SK-N-MC (cell line): Measurements from ENCODE around the gene CSNK1A1.

Source experiments
- EZH2 ChIP-seq: fragments of 200-600 bp; sonication (generic); IDR thresholded peaks from one replicate; pipeline ENCODE4 v1.6.1; 2017; ENCODE audit warnings: antibody characterized with exemption
- POLR2AphosphoS5 ChIP-seq: IDR thresholded peaks from 2 replicates; pipeline ENCODE4 v1.6.1; 2012; ENCODE audit warnings: mild to moderate bottlenecking, low read depth, low read length, borderline replicate concordance

GRCh38 chr5:149464796-149465489, 86.3 kb downstream of the CSNK1A1 start:
- TF ChIP-seq EZH2 = no peak
- no peak for TF ChIP-seq POLR2AphosphoS5
